NCI-H2081 treated with DMSO at 0.1 percent for 48 hours (cell line): ENCODE data around the gene SEC24C.
A peak's percentile ranks its signal among the peaks of the same experiment; 100 is the strongest.
"Not testable (repeated sequence)": the region's sequence is repeated elsewhere in the genome, so short reads cannot be mapped to it uniquely, and the experiment has no call there.

ENCODE experiments used
- DNase-seq: peaks from one replicate; lab custom pipeline; 2025; lab: John Stamatoyannopoulos, UW

Gene SEC24C

GRCh38 chr10:73773152-73773879 lies 29.1 kb downstream of the SEC24C start:
- no peak for DNase-seq

GRCh38 chr10:73774637-73775036 lies 30.5 kb downstream of the SEC24C start:
- DNase-seq, result no peak

DNA sequence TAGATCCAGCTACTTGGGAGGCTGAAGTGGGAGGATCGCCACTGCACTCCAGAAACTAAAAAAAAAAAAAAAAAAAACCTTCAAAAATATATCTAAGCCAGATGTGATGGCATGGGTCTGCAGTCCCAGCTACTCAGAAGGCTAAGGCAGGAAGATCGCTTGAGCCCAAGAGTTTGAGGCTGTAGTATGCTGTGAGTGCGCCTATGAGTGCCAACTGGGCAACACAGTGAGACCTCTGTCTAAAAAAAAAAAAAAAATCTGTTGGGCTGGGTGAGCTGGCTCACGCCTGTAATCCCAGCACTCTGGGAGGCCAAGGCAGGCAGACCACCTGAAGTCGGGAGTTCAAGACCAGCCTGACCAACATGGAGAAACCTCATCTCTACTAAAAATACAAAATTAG lies 34.8 kb downstream of the SEC24C start:
- DNase-seq, result no peak

GRCh38 chr10:73779539-73780197 lies 35.5 kb downstream of the SEC24C start:
- no peak for DNase-seq

DNA sequence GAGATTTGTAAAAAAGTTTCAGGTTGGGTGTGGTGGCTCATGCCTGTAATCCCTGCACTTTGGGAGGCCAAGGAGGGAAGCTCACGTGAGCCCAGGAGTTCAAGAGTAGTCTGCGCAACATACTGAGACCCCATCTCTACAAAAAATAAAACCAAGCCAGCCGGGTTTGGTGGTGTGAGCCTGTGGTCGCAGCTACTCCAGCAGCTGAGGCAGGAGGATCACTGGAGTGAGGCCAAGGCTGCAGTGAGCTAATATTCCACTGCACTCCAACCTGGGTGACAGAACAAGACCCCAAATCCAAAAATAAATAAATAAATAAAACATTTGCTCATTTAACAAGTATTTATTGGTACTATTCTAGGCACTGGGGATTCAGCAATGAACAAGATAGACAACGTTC lies 36.1 kb downstream of the SEC24C start:
- no peak for DNase-seq

GRCh38 chr10:73780966-73781365 lies 36.8 kb downstream of the SEC24C start:
- no peak for DNase-seq

DNA sequence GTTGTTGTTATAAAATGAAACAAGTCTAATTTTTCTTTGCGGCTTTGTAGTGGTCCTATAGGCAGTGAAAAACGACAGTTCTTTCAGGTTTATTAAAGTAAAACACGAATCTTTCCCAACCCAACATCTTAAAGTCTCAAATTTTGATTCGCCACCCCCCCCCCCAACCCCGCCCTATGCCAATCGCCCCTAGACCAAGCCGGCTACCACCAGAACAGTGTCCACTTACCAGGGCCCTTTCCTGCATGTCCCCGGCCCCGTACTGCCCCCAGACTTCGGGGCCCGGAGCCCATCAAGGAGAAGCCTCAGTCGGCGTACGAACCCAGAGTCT lies 37.3 kb downstream of the SEC24C start:
- DNase-seq, result no peak

GRCh38 chr10:73781879-73782748 lies 37.9 kb downstream of the SEC24C start, which contains the start of gene CHCHD1:
Gene CHCHD1 (plus strand): TSS chr10:73782048. CDS start chr10:73782076, 28 bp downstream.
- DNase-seq, result peak; percentile 34

GRCh38 chr10:73782749-73783085 lies 38.5 kb downstream of the SEC24C start:
- DNase-seq, result no peak

DNA sequence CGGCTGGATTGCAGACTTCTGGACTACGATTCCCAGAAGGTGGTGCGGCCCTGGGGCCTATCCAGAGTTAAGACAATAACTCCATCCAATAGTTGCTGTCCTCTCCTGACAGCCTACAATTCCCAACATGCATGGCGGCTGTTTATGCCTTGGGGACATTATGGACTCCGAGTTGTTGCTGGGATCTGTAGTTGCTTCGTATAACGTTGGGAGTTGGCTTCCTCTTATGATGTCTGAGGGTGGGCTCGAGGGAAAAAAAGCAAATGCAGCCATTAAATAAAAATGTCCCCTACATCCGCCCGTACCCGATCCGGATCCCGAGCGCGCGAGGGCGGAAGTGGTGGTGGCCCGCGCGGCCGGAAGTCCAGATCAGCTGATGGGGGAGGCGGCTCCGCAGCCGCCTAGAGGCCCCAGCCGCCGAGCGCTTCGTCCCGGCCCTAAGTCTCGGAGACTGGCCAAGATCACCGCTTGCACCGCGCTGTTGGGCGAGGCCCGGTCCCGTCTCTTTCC lies 41.1 kb downstream of the SEC24C start, which contains the start of gene ZSWIM8:
Gene ZSWIM8, plus strand, starts transcription at position 396 of the 510 bp plus-strand sequence. CDS start 273 bp downstream, outside the sequence.
- DNase-seq, result peak; percentile 63

- DNase-seq, result no peak
Measured at GRCh38 chr10:73785721-73786511, 41.7 kb downstream of the SEC24C start.

GRCh38 chr10:73786512-73786885 lies 42.3 kb downstream of the SEC24C start:
- DNase-seq, result no peak

GRCh38 chr10:73787031-73787800 lies 43.0 kb downstream of the SEC24C start:
- not testable (repeated sequence) for DNase-seq

GRCh38 chr10:73788864-73789658 lies 44.9 kb downstream of the SEC24C start:
- no peak for DNase-seq

- DNase-seq, result no peak
Measured at GRCh38 chr10:73789659-73790055, 45.5 kb downstream of the SEC24C start.

- DNase-seq, result no peak
Measured at GRCh38 chr10:73790886-73791625, 46.9 kb downstream of the SEC24C start.

GRCh38 chr10:73791871-73792400 lies 47.8 kb downstream of the SEC24C start:
- no peak for DNase-seq

DNA sequence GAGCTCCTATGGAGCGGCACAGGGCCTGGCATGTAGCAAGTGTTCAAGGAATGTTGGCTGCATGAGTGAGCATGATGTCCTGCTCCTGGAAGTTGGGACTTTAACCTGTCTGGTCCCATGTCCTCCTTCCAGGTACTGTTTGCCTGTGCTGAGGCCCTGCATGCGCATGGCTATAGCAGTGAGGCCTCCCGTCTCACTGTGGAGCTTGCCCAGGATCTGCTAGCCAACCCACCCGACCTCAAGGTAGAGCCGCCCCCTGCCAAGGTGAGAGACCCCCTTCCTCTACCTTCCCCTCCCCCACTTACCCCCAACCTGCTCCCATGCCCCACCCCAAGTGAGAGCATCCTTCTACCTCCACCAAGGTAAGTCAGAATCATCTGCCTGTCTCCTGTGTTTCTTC lies 49.3 kb downstream of the SEC24C start:
- no peak for DNase-seq

DNA sequence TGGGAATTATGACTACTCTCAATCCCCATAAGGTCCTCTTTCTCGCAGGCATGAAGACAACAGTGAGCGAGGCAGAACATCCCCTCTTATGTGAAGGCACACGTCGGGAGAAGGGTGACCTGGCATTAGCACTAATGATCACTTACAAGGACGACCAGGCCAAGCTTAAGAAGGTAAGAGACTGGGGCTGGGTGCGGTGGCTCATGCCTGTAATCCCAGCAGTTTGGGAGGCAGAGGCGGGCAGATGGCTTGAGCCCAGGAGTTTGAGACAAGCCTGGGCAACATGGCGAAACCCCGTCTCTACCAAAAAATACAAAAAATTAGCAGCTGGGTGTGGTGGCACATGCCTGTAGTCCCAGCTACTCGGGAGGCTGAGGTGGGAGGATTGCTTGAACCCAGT lies 51.3 kb downstream of the SEC24C start:
- not testable (repeated sequence) for DNase-seq
